GM18502 (cell line): ENCODE results near the gene GPR155.
"Not testable (repeated sequence)": the region's sequence is repeated elsewhere in the genome, so short reads cannot be mapped to it uniquely, and the experiment has no call there.

Source experiments
- ATAC-seq: cut with Tn5 transposase; IDR thresholded peaks from one replicate; pipeline ENCODE4 v1.9.1; 2021; ENCODE audit warnings: mild to moderate bottlenecking; ENCODE audit not compliant: unreplicated experiment, poor library complexity

Gene GPR155

DNA sequence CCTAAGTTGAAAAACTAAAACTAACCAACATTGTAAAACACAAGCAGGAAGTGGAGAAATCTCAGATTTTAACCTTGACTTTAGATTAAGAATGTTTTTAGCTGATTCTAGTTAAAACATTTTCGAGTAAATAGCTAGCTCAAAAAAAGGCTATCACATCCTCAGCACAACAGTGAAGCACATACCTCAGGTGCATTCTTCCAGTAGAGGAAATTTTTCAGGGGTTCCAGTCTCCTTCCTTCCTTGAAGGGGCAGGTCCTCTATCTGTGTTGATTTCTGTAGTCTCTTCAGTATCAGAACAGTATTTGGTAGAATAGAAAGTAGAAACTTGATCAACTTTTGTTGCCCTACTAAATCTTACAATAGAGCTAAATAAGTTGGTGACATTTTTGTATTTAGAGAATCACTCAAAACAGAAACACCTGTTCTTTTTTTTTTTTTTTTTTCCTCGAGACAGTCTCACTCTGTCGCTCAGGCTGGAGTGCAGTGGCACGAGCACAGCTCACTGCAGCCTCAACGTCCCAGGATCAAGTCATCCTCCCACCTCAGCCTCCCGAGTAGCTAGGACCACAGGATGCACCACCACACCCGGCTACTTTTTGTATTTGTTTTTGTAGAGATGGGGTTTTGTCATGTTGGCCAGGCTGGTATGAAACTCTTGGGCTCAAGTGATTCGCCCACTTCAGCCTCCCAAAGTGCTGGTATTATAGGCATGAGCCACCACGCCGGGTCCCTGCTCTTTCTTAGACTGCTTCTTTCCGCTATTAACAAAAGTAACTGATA is 6.9 kb upstream of the GPR155 start:
- ATAC-seq: peak; percentile 41

DNA sequence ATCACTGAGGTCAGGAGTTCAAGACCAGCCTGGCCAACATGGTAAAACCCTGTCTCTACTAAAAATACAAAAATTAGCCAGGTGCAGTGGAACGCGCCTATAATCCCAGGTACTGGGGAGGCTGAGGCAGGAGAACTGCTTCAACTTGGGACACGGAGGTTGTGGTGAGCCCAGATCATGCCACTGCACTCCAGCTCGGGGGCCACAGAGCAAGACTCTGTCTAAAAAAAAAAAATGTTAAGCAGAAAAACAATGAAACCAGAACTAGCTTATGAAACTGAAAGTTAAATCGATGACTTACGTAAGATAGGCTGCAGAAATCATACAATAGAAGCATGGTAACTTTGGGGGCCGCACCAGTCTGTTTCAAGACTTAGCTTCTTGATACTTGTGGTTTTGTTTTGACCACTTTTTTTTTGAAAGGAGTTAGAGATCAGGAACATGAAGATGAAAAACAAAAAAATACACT is 6.2 kb upstream of the GPR155 start:
- ATAC-seq: peak; percentile 92

DNA sequence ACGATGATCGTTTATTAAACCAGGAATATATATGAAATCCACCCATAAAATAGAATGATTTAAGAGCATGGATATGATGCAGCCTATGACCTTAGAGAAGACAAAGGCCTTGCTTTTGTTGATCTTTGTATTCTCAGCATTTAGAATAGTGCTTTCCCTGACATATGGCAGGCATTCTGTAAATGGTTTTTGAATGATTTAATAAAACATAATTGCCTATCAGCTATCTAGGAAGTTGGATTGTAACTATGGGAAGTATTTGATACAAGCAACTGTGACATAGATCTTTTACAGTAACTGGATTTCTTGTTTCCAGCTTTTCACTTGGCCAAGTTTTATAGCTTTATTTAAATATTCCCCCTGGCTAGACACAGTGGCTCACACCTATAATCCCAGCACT is 5.1 kb upstream of the GPR155 start:
- no peak for ATAC-seq

DNA sequence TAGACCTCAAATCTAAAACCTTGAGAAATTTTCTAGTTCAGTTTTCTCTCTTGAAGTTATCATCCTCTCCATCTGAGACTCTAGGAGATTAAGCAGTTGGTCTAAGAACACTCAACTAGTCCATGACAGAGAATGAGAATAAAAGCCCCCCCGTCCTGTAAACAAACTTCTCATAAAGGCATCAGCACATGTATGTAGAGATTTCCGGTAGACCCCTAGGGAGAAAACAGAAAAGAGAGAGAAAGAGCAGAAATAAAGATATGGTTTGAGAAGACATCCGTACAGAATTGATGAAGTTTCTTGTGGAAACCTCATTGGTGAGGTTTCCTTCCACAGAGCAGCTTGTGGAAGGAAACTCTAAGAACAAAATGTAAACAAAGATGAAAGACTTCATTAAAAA is 3.2 kb upstream of the GPR155 start:
- no peak for ATAC-seq

DNA sequence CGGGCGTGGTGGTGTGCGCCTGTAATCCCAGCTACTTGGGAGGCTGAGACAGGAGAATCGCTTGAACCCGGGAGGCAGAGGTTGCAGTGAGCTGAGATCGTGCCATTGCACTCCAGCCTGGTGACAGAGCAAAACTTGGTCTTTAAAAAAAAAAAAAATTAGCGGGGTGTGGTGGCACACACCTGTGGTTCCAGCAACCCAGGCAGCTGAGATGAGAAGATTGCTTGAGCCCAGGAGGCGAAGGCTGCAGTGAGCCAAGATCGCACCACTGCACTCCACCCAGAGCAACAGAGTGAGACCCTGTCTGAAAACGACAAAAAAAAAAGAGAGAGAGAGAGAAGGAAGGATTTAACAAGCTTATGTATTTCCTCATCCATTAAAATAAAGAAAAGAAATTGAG is 2.7 kb upstream of the GPR155 start:
- ATAC-seq: not testable (repeated sequence)

DNA sequence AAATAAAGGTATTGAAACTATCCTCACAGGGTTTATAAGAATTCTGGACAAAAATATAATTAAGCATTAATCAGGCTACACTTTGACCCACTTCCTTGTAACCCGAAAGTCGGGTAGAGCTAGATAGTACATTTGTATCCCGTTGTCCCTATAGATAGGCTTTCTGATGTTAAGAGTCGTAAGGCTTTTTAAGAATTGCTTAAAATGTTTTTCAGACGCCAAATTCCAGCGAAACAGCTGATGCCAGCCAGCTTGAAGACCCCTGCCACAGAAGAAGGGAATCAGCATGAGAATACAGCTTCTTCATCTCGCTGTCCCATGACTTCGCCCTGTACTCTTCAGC is 962 bp upstream of the GPR155 start:
- no peak for ATAC-seq

DNA sequence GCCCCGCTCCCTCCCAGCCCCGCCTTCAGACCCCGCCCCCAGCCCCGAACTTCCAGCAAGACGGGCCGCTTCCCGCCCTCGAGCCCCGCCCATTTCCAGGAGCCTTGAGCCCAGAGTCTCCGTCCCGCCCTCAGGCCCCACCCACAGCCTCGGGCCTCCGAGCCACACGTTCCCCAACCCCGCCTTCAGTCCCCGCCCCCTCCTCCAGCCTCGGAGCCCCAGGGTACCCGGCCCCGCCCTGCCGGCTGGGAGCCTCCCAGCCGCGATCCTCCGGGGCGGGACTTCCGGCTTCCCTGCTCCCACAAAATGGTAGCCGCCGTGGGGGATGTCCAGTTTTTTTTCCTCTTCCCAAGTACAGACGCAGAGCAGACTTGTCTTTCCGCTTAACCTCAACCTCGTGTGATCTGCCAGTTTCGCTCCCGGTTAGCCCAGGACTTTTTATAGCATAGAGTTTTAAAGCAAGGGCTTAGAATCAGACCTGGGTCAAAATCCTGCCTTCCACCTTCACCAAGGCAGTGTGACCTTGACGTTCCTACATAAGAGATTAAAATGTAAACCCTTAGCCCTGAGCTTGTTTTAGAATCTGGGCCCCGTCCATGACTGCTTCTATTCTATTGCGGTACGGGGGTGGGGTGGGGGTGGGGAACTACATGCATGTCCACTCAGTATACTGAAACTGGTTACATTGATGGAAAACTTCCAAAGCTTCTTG is 435 bp upstream of the GPR155 start:
- ATAC-seq: peak; percentile 84

DNA sequence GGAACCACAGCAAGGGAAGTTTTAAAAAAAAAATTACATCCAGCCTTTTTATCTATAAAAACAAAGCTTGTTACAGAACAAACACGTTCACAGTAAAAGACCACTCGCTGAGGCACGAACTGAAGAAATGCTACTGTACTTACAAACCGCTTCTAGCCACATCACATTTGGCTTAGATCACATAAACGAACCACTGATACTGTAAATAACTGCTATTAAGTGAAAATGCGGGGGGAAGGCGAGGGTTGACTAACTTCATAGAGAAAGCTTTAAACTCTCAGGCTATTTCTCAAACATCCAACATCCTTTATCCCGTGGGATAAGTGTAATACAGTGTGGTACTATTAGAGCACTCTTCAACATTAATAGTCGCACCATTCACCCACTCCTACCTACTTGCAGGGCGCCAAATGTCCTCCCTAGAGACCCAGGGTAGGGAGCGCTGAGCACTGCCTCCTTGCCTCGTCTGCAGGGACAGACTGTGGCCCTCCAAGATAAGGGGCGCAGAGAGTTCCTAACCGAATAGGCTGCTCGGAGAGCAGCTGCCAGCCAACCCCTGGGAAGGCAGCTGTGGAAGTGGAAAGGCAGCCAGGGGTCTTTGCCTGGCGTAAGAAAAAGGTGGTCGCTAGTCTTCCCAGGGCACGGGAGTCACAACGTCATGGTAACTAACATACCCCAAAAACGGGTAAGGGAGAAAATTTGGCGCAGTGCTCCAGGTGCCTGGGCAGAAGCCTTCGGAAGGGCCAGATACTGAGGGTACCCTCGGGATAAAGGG is 854 bp downstream of the GPR155 start:
- peak; percentile 47 for ATAC-seq

DNA sequence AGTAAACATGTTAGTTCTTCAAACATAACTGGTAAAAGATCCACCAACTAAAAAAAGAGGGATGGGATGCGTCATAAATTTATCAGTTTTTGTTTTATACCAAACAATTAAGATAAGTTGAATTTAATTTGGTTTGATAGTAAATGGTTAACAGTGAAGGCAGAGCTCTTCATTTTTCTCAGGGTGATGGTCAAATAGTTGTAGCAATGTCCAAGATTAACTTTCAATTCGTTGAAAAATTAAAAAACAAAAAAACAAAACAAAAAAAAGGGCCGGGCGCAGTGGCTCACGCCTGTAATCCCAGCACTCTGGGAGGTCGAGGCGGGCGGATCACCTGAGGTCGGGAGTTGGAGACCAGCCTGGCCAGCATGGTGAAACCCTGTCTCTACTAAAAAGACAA is 1.8 kb downstream of the GPR155 start:
- not testable (repeated sequence) for ATAC-seq

DNA sequence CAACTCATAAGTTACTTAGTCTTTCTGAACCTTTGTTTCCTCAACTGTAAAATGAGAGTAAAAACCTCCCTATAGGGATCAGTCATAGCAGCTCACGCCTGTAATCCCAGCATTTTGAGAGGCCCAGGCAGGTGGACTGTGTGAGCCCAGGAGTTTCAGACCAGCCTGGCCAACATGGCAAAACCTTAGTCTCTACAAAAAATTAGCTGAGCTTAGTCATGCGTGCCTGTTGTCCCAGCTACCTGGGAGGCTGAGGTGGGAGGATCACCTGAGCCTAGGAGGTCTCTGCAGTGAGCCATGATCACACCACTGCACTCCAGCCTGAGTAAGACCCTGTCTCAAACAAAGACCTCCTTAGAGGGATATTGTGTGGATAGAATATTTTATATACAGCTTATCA is 2.3 kb downstream of the GPR155 start:
- ATAC-seq: no peak

DNA sequence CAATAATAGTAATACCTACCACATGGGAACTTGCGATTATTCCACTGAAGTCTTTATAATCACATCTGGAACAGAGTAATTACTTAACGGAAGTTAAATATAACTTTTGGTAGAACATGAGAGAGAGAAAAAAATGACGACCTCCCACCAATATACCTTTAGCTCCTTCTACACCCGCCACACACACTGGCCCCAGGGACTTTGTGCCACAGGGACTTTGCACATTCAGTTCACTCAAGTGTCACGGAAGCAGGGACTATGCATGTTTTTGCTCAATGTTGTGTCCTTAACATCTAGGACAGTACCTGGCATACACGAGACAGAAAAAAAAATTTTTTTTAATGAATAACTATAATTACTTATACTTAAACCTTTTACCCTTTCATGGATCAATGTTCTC is 4.0 kb downstream of the GPR155 start:
- no peak for ATAC-seq

DNA sequence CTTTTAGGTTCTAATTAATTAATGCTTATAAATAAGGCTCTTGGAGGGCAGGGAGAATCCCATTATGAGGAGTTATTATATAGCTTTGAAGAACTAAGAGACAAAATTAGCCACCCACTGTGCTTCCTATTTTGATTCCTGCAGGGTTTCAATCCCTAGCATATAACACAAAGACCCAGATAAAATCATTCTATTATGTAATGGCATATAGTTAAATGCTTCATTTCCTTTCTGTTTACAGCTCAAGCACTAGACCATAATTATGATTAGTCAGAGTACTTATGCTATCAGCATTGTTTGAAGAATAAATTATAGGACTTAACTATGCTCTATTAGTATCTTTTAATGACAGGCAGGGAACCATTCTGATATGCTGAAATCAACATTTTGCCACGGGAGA is 9.1 kb downstream of the GPR155 start:
- no peak for ATAC-seq

DNA sequence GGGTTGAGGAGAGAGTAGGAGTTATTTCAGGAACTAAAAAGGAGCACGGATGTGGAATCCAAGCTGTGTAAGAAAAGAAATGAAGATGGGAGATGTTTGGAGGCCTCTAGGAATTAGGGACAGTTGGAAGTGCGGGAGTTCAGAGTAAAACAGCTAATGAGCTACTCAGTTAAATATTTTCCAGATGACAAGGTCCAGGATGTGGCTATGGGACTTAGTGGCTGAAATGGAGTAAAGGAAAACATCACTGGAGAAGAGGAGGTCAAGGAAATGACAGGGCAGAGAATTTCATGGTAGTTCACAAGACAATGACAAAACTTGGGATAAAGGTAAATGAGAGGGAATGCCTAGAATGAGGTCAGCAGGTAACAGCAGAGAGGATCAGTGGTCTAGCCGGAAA is 13.0 kb downstream of the GPR155 start:
- no peak for ATAC-seq

DNA sequence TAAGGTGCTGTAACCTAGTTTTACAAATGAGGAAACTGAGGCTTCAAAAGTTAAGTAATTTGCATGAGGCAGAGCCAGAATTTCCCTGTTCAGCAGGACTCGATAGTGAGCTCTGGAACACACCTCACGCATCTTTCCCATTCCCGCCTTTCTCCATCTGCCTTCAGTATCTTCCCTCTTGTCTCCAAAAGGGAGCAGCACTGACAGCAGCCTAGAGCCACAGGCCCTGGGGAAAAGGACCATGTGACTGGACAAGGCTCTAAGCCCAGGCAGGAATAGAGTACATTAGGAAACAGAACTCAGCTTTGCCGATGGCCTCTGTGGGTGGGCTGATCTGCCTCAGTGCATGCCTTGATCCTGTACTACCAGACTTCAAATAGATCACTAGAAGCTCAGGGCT is 21.5 kb downstream of the GPR155 start:
- ATAC-seq: no peak

DNA sequence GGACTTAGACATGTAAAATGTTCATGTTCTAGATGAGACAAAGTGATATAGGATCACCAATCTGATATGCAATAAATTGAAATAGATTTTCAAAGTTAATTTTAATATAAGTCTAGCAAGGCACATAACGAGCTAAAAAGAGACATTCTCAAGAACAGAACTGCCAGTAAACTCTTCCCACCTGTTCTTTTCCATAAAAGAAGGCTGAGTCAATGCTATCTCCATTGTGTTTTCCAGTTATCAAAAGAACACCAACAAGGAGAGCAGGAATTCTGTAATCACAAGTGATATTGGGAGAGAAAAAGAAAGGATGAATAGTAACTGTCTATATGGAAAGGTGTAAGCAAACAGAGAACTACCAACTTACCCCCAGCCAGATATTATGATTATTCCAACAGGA is 25.6 kb downstream of the GPR155 start:
- ATAC-seq: no peak

DNA sequence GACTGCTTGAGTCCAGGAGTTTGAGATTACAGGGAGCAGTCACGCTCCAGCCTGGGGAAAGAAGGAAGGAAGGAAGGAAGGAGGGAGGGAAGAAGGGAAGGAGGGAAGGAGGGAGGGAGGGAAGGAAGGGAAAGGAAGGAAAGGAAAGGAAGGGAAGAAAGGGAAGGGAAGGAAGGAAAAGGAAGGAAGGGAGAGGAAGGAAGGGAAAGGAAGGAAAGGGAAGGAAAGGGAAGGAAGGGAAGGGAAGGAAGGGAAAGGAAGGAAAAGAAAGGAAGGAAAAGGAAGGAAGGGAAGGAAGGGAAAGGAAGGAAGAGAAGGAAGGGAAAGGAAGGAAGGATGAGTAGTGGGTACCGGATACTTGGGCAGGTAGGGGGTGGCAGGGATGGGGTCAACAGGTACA is 32.3 kb downstream of the GPR155 start:
- no peak for ATAC-seq

DNA sequence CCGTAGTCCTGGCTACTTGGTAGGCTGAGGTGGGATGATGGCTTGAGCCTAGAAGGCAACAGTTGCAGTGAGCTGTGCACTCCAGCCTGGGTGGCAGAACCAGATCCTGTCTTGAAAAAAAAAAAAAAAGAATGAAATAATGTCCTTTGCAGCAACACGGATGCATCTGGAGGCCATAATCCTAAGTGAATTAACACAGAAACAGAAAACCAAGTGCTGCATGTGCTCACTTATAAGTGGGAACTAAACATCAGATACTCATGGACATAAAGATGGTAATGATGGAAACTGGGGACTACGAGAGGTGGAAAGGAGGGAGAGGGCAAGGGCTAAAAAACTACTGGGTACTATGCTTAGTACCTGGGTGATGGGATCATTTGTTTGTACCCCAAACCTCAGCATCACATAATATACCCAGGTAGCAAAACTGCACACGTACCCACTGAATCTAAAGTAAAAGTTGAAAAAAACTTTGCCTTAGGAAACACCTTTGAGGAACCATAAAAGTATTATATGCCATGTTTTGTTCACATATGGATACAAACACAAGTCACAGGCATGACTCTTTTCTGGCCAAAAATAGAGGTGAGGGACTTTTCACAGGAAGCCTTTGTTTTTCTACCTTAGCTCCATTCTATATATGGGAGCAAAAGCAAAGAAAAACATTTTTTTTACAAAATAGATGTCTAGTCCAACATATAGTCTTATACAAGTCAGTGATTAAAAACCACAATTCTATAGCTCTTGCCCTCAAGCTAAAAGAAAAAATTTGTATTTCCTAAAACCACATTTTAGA is 36.6 kb downstream of the GPR155 start:
- ATAC-seq: no peak

DNA sequence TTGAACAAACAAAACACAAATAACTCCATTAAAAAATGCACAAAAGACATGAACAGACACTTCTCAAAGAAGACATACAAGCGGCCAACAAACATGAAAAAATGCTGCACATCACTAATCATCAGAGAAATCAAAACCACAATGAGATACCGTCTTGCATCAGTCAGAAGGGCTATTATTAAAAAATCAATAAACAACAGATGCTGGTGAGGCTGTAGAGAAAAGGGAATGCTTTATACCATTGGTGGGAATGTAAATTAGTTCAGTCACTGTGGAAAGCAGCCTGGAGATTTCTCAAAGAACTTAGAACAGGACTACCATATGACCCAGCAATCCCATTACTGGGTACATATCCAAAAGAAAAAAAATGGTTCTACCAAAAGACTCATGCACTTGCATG is 37.8 kb downstream of the GPR155 start:
- ATAC-seq: no peak

DNA sequence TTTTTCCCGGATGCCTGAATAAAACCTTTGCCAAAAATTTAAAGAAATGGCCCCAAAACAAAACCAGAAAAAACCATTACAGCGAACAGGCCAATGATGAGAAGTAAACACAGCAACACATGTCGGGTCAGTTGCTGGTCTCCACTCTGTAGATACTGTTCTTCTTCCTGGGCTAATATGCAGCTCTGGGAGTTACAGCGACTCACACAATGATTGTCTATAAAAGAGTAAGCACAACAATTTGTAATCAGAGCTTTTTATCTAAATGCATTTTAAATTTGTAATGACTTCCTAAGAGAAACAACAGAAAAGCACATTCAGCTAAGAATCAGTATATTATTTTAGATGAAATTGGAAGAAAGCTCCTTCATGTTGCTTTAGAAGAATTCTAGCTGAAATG is 40.3 kb downstream of the GPR155 start:
- no peak for ATAC-seq

DNA sequence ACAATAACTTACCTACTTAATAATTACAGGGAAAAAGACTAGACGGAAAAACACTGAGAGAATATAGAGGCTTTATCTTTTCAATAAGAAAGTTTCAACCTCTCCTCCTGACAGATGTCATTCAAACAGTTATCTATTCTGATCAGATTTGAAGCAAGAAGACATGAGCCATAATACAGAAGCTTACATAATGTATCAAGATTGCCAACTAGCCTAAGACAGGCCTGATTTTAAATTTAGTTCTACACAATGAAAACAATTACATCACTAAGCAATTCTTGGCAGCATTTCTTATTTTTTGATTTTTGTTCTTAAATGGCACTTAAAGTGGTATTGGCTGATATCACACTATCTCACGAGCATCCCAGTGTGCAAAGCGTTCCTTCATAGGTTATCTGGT is 41.6 kb downstream of the GPR155 start:
- ATAC-seq: no peak
